Measurements from ENCODE around the gene DDX23.

- TF ChIP-seq, protein P1, sequence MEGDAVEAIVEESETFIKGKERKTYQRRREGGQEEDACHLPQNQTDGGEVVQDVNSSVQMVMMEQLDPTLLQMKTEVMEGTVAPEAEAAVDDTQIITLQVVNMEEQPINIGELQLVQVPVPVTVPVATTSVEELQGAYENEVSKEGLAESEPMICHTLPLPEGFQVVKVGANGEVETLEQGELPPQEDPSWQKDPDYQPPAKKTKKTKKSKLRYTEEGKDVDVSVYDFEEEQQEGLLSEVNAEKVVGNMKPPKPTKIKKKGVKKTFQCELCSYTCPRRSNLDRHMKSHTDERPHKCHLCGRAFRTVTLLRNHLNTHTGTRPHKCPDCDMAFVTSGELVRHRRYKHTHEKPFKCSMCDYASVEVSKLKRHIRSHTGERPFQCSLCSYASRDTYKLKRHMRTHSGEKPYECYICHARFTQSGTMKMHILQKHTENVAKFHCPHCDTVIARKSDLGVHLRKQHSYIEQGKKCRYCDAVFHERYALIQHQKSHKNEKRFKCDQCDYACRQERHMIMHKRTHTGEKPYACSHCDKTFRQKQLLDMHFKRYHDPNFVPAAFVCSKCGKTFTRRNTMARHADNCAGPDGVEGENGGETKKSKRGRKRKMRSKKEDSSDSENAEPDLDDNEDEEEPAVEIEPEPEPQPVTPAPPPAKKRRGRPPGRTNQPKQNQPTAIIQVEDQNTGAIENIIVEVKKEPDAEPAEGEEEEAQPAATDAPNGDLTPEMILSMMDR (IDR thresholded peaks at IDR 0.05; ENCODE audit: low read depth, low read length, poor library complexity, severe bottlenecking): no peak
- no peak for TF ChIP-seq EZH2phosphoT487 (IDR thresholded peaks at IDR 0.05; ENCODE audit: borderline replicate concordance, low read length)
Measured at GRCh38 chr12:48827513-48828096, 24.4 kb downstream of the DDX23 start.

Data from DOHH2 (cell line).